ENCODE measurements around the gene EMD. TPM values are rescaled to one million over a fixed set of nuclear protein-coding genes. Genes with fewer than 3 reads are reported as not detected.

EMD gene
- polyA plus RNA-seq, 1 donor (not counting 4 experiments of a cell fraction or from before 2014, with no cell fraction given): 36.9 TPM

DNA sequence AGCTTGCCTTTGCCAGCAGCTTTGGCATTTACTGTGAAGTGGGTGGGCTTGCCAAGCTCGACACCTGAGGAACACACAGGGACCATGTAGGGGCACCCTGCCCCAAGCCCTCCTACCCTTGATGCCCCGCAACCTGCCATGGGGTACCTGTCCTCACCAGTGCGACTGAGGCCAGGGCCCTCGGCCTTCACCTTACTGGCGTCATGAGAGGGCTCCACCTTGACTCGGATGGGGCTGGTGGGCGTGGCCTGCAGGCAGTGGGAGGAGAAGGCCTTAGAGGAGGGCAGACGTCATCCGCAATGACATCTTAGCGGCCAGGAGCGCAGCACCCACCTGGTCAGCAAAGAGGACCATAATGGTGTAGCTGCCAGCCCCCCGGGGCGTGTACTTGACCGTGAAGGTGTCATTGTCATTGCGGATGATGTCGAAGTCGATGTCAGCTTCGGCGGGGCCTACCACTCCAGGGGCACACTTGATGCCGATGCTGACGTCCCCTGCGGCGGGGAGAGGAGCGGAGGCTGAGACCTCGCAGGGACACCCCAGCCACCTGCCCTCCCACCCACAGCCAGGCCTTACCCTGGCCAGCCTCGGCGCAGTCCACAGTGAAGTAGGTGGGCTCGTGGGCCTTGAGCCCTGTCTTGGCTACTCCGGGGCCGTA, 16.9 kb upstream of the EMD start:
- H3K9me1 ChIP-seq (ENCODE audit: control insufficient read depth, extremely low read depth, insufficient read depth, low read length): no peaks in the 10 kb centered on the region
- no peak for TF ChIP-seq CTCF (optimal IDR thresholded peaks at IDR 0.05 in 1 of 3, IDR thresholded peaks at IDR 0.05 in 1 of 3, conservative IDR thresholded peaks at IDR 0.05 in 1 of 3; ENCODE audit: extremely low read depth in 1 of 3, insufficient read depth in 2 of 3, low read length in 3 of 3)
- no peak for TF ChIP-seq EZH2 (IDR thresholded peaks at IDR 0.05; ENCODE audit: low read length)
- peaks cover 4% of the 10 kb centered on the region for H3K4me1 ChIP-seq (ENCODE audit: control insufficient read depth, extremely low read depth, insufficient read depth, low read length)
- peaks cover 79% of the 10 kb centered on the region for H3K79me2 ChIP-seq (ENCODE audit: control insufficient read depth, insufficient read depth, low read length)
- H3K9ac ChIP-seq (ENCODE audit: control insufficient read depth, extremely low read depth, insufficient read depth, low read length): no peak overlapping the region
- no peaks in the 10 kb centered on the region for H3K9me3 ChIP-seq (ENCODE audit: control insufficient read depth, low read depth, low read length)
- no peaks in the 10 kb centered on the region for H3K27me3 ChIP-seq (ENCODE audit: control insufficient read depth, extremely low read depth, insufficient read depth, low read length)
- DNase-seq (ENCODE audit: low read depth, low spot score): no peak
- FAIRE-seq: no peak
- dilution Hi-C loops (cut with MboI; ENCODE audit: extremely low pct_ligation_motif_present, low sequenced_read_pairs): no loop called here
- H3K4me3 ChIP-seq (ENCODE audit: control insufficient read depth in 2 of 3, extremely low read depth in 1 of 3, insufficient read depth in 2 of 3, low read depth in 1 of 3, low read length in 3 of 3): no peak overlapping the region
- H3K27ac ChIP-seq (ENCODE audit: control insufficient read depth, insufficient read depth, low read length): no peak overlapping the region
- H2AFZ ChIP-seq (ENCODE audit: control insufficient read depth, low read length): no peak overlapping the region
- peaks cover 18 to 21% of the 10 kb centered on the region in 2 experiments for H3K36me3 ChIP-seq (ENCODE audit: control insufficient read depth in 2 of 2, extremely low read depth in 1 of 2, insufficient read depth in 2 of 2, low read length in 2 of 2)
- H4K20me1 ChIP-seq (ENCODE audit: control insufficient read depth, extremely low read depth, insufficient read depth, low read length): peaks cover 46% of the 10 kb centered on the region
- H3K4me2 ChIP-seq (ENCODE audit: control insufficient read depth, extremely low read depth, insufficient read depth, low read depth, low read length): no peak overlapping the region

DNA sequence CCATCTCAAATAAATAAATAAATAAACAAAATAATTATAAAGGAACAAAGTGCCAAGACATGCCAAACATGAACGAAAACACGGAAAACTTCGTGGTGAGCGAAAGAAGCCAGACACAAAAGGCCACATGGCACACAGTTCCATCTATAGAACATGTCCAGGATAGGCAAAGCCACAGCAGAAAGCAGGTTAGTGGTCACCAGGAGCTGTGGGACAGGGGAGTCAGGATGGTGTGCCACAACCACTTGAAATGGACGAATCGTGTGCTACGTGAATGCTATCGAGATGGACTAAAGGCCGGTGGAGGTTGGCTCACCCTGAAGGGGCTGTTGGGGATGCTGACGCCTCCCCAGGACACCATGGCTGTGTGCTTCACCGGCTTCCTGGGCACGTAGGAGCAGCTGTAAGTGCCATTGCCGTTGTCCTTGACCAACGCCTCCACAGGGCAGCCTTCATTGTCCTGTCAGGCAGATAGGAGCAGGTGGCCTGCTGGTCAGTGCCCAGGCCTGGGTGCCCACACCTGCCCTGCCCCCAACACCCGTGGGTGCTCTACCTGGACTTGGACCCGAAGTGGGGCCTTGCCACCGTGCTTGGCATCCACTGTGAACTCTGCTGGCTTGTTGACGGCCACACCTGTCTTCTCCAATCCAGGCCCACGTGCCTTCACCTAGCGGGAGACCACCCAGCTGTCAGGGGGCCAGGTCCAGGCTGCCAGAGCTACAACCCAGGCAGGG, 15.2 kb upstream of the EMD start:
- no peak overlapping the region for H3K27ac ChIP-seq (ENCODE audit: control insufficient read depth, insufficient read depth, low read length)
- TF ChIP-seq EZH2 (IDR thresholded peaks at IDR 0.05; ENCODE audit: low read length): no peak
- TF ChIP-seq CTCF (optimal IDR thresholded peaks at IDR 0.05 in 1 of 3, IDR thresholded peaks at IDR 0.05 in 1 of 3, conservative IDR thresholded peaks at IDR 0.05 in 1 of 3; ENCODE audit: extremely low read depth in 1 of 3, insufficient read depth in 2 of 3, low read length in 3 of 3): no peak
- dilution Hi-C loops (cut with MboI; ENCODE audit: extremely low pct_ligation_motif_present, low sequenced_read_pairs): no loop called here
- H3K79me2 ChIP-seq (ENCODE audit: control insufficient read depth, insufficient read depth, low read length): peaks cover 81% of the 10 kb centered on the region
- H3K9ac ChIP-seq (ENCODE audit: control insufficient read depth, extremely low read depth, insufficient read depth, low read length): no peak overlapping the region
- no peak overlapping the region for H3K4me2 ChIP-seq (ENCODE audit: control insufficient read depth, extremely low read depth, insufficient read depth, low read depth, low read length)
- H4K20me1 ChIP-seq (ENCODE audit: control insufficient read depth, extremely low read depth, insufficient read depth, low read length): peaks cover 38% of the 10 kb centered on the region
- H3K9me3 ChIP-seq (ENCODE audit: control insufficient read depth, low read depth, low read length): no peaks in the 10 kb centered on the region
- FAIRE-seq (no peak), DNase-seq (ENCODE audit: low read depth, low spot score) (no peak)
- peaks cover 16% of the 10 kb centered on the region for H3K4me1 ChIP-seq (ENCODE audit: control insufficient read depth, extremely low read depth, insufficient read depth, low read length)
- H3K36me3 ChIP-seq (ENCODE audit: control insufficient read depth in 2 of 2, extremely low read depth in 1 of 2, insufficient read depth in 2 of 2, low read length in 2 of 2): peaks cover 16 to 26% of the 10 kb centered on the region in 2 experiments
- no peak overlapping the region for H2AFZ ChIP-seq (ENCODE audit: control insufficient read depth, low read length)
- H3K27me3 ChIP-seq (ENCODE audit: control insufficient read depth, extremely low read depth, insufficient read depth, low read length): no peaks in the 10 kb centered on the region
- no peak overlapping the region for H3K4me3 ChIP-seq (ENCODE audit: control insufficient read depth in 2 of 3, extremely low read depth in 1 of 3, insufficient read depth in 2 of 3, low read depth in 1 of 3, low read length in 3 of 3)
- H3K9me1 ChIP-seq (ENCODE audit: control insufficient read depth, extremely low read depth, insufficient read depth, low read length): no peaks in the 10 kb centered on the region

Data from keratinocyte (primary cell).